HG02759 (cell line): ENCODE measurements around the gene TLN1.
A peak's percentile ranks its signal among the peaks of the same experiment; 100 is the strongest.

Source experiments
- ATAC-seq: cut with Tn5 transposase; IDR thresholded peaks from one replicate; pipeline ENCODE4 v1.9.1; 2021; ENCODE audit warnings: mild to moderate bottlenecking, moderate library complexity; ENCODE audit not compliant: unreplicated experiment

Gene TLN1

DNA sequence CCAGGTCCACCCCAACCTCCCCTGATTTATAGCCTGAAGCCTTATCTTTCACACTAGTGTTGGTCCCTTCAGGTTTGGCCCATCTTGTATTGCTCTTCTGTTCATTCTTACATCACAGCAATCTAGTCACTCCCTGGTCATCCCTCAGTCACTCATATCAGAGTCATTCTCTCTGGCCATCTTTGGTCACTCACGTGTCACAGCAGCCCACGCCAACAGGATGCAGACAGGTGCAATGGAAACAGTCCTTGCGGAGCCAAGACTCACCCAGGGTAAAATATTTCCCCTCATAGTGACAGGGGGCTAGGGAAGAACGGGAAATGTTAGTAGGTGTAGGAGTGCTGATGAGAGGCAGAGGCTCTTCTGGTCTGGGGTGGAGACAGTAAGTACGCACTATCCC is 21.5 kb upstream of the TLN1 start:
- no peak for ATAC-seq

DNA sequence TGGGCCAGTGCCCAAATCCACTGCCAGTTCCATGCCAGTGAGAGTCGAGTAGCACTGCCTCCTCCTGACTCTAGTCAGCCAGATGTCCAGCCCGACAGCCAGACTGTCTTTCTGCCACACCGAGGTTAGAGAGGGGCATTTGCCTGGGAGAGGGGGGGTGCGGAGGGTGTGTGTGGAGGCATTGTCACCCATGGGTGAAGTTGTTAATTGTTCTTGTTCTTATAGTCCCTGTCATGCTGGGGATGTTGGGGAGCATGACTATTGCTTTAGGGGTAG is 18.2 kb upstream of the TLN1 start:
- ATAC-seq: no peak

DNA sequence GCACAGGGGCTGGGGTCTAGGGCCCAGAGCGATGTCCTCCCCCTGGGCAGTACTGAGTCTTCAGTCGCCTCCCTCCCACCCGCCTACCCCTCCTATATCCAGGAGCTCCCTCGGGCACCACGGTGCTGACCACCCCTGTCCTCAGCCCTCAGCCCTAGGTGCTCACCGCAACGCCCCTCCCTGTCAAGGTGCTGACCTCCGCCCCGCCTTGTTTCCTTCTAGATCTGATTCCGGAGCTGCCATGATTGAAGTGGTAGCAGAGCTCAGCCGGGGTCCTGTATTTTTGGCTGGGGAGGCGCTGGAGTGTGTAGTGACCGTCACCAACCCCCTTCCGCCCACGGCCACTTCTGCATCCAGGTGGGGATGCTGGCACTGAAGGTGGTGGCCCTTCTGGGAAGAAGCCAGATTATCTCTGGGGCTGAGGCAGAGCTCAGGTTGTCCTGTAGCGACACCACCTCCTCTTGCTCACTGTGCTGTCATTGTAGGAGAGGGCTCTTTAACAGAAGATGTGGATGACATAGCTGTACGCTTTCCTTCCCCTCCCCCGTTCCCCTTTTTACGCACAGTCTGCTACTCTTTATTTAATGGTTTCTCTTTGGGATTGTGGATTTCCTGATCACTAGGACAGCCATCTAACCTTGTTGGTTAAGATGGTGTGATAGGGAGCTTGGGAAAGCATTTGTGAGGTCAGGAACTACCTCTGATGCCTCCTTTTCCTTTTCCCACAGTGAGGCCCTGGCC is 17.7 kb upstream of the TLN1 start:
- ATAC-seq: peak; percentile 24

DNA sequence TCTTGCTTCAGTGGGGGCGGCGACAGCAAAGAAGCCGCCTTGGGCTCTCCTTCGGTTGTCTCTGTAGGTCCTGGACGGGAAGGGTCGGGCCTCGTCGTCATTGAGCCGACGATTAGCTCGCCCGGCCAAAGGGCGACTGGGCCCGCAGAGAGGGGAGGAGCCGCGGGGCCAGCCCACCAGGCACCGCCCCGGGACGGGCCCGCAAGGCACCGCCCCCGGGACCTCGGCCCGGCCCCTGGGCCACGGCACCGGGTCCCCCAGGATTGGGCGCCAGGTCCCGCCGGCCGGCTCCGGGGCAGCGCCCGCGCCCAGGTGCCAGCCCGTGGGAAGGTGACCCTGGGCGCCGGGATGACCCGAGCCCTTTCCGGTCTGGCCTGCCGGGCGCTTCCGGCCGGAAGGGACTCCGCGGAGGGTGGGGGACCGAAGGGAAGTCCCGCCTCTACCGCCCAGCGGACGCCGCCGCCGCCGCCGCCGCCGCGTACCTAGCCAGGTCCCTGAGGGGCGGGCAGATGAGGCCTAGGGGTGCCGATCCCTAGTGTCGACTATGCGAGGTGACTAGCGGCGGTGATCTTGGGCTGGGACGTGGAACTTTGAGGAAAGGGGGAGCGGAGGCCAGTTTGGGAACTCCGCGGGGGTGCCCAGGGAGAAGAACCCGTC is 17.0 kb upstream of the TLN1 start, which contains the start of the genes GBA2 and RGP1:
TSS of gene GBA2 (minus strand) at position 371 of the 657 bp plus-strand sequence. CDS start 524 bp downstream, outside the sequence.
TSS of gene RGP1 (plus strand) at position 430 of the 657 bp plus-strand sequence. CDS start 469 bp downstream, outside the sequence.
- ATAC-seq: peak; percentile 85

DNA sequence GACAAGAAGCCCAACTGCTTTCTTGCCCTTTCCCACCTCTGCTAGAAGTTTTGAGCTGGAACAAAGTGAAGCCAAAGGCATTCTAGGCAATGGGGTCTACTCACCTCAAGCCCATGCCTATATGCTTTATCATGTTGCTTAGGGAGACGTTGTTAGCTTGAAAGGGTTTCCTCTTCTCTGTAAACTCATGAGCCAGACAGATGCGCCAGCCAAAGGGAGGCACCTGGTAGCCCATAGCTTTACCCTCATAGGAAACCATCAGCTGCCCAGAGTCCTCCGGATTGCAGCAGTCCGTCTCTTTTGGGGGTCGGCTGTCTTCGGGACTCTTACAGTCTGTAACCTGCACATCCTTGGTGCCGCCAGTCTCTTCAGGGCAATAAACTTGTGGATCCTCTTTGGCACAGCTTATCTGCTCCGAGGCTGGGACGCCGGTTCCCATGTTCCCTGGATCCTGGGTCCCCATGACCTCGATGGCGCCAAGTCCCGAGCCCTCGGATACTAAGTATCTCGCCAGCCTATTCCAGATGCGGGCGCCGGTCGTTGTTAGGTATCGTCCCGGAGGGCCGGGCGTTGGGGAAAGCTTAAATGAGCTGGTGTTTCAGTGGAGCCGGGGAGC is 16.4 kb upstream of the TLN1 start:
- no peak for ATAC-seq

DNA sequence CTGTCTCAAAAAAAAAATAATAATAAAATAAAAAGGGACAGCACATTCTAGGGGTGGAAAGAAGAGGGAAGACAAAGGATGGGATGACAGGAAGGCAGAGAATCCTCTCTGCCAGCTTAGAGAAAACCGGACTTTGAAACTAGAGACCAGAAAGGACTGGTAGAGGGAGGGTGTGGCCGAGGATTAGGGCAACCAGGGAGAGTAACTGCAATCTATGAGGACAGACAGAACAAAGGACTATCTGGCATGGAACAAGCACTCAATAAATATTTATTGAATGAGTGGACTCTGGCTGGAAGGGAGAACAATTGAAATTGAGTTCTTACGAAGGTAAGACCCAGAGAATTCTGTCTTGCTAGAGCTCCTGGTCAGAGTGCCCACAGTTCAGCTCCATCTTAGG is 14.6 kb upstream of the TLN1 start:
- no peak for ATAC-seq

DNA sequence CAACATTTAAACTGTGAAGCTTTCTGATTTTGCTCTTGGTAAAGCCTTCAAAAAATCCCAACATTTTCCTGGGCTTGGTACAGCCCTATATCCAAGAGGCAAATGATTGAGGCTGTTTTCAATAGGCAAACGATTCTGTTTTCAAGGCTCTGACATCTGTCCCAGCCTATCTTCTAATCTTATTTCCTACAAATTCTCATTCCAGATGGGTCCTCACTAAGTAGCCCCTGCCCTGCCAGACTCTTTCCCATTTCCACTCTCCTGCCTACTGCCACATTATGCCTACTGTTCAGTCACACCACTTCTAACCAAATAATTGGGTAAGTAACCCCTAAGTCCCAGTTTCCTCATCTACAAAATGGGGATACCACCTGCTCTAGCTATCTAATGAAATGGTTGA is 13.6 kb upstream of the TLN1 start:
- no peak for ATAC-seq

DNA sequence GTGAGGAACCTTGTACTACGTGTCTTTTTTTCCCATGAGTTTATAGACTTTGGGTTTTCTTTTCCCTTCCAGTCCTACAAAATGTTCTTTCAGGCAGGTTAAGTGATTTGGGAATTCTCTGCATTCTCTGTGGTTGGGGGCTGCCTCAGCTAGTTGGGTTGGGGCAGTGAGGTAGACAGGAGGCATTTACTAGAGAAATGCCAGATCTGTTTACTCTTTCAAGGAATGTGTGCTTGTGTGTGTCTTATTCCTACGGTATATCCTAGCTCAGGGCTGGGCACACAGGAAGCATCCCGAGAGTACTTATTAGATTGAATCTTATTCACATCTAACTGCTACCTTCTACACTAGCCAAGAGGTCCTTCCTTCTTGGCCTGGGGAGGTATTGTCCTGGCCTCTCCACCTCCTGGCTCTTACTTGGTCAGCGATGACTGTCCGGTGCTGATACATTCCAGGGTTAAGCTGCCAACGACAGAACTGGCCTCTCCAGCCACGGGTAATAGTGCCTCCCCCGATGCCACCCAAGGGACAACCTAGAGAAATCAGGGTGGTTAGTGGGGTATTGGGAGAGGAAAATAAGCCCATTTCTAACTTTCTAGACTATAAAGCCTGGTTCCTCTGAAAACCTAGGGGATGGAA is 12.0 kb upstream of the TLN1 start:
- no peak for ATAC-seq

DNA sequence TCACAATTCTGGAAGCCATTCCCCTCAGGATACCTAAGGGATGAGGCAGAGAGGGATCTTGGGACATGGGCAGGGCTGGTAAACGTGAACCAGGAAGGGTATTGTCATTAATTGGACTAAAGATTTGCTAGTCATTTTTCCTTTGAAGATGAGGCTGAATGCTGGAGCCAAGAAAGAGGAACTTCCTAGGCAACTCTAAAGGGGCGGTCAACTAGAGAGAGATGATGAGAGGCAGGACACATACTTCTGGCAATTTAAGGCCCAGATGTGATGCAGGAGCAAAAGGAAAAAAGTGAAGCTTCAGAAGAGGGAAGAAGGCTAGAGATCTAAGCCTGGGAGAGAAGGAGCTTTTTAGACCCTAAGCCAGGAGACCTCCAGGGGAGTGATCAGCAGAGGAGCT is 11.5 kb upstream of the TLN1 start:
- no peak for ATAC-seq

DNA sequence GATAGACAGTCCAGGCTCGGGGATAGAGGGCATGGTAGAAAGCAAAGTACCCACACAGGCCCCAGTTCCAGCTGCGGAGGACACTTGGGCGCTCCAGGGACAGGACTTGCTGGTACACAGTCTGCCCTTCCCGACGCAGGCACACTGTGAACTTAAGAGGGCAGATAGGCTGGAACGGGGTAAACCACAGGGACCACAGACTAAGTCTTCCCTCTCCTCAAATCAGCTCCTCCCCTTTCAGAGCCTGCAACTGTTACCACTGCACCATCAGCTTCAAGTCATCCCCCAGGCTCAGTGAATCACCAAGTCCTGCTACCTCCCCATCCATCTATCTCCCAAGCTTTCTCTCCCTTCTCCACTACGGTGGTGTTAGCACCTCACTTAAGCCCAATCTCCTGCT is 9.7 kb upstream of the TLN1 start:
- no peak for ATAC-seq

DNA sequence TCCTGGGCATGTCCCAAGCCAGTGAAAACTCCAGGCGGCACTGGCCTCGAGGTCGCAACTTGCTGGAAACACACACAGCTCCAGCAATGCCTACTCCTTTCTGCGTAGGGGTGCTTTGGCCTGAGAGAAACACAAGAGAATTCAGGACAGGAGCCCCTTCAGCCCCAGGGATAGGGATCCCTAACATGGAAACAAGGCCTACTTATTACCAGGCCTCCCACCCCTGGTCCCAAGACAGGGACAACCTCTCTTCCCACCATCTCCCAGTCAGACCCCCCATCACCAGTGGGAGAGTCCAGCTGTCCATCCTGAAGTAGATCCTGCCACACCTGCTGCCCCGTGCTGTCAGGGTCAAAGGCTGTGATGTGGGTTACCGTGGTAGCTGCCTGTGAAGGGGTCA is 8.2 kb upstream of the TLN1 start:
- no peak for ATAC-seq

DNA sequence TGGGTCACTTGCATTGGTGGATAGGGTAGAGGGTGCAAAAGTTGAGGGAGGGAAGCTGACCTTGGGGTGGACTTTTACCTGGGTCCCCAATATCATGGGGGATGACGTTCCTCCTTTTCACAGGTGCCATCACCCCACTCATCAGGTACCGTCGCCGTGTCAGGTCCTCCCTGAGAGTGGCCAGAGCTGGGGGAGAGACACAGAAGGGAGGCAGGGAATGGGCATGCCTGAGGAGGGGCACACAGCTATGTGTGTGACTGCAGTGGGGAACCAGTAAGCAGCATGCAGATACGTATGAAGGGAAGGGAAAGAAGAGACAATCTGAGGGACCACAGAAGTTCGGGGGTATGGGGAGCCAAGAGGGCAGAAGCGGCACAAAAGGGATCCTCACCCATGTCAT is 6.9 kb upstream of the TLN1 start:
- ATAC-seq: no peak

DNA sequence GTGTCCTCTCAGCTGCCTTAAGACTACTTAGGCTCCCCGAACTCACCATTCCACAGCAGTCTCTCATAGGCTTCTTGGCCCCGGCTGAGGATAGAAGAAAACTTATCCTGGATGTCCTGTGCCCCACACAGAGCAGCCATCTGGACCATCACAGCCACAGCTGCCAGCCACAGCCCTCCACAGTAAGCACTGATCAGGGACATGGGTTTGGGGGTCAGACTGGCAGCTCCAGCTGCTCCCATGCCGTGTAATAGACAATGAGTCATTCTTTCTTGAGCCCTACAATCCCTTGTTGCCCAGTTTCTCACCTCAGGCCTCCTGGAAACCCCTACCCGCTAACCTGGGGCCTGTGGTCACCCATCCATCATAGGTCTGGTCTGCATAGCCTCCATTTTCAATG is 6.2 kb upstream of the TLN1 start:
- ATAC-seq: no peak

DNA sequence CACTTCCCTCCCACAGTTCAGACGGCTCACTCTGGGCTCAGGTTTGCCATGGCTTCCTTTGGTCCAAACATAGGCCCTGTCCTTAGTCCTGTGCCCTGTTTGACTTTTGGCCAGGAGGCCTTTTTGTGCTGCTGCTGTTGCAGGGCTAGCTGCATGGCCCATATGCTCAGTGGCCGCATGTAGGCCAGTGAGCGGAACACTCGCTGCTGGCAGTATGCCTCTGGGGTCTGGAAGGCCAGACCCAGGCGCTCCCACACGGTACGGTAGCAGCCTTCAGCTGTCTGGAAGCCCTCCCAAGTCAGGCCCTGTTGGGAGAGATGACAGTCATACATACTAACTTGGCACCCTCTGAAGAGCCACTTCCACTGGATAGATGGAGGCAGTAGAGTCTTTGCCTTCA is 5.1 kb upstream of the TLN1 start:
- ATAC-seq: no peak

DNA sequence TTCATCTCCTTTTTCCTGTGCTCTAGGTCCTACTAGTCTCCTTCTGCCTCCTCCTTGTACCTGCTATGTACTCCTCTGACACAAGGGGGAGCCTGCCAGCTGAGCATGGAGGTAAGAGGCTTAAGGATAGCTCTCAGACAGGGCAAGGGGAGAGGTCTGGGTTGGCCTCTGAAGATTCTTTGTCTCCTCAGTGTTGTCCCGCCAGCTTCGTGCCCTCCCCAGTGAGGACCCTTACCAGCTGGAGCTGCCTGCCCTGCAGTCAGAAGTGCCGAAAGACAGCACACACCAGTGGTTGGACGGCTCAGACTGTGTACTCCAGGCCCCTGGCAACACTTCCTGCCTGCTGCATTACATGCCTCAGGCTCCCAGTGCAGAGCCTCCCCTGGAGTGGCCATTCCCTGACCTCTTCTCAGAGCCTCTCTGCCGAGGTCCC is 4.2 kb upstream of the TLN1 start:
- ATAC-seq: no peak

DNA sequence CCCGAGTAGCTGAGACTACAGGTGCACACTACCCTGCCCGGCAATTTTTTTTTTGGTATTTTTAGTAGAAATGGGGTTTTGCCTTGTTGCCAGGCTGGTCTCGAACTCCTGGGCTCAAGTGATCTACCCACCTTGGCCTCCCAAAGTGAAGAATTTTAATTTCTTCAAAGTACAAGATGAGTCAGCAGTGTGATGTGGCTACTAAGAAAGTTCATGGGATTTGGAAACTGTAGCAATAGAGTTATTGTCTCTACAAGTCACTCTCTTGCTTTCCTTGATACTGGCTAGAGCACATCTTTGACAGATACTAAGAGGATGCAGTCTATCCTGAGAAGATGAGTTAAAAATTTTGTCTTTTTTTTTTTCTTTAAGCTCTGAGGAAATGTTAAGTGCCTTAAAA is 2.1 kb upstream of the TLN1 start:
- no peak for ATAC-seq

DNA sequence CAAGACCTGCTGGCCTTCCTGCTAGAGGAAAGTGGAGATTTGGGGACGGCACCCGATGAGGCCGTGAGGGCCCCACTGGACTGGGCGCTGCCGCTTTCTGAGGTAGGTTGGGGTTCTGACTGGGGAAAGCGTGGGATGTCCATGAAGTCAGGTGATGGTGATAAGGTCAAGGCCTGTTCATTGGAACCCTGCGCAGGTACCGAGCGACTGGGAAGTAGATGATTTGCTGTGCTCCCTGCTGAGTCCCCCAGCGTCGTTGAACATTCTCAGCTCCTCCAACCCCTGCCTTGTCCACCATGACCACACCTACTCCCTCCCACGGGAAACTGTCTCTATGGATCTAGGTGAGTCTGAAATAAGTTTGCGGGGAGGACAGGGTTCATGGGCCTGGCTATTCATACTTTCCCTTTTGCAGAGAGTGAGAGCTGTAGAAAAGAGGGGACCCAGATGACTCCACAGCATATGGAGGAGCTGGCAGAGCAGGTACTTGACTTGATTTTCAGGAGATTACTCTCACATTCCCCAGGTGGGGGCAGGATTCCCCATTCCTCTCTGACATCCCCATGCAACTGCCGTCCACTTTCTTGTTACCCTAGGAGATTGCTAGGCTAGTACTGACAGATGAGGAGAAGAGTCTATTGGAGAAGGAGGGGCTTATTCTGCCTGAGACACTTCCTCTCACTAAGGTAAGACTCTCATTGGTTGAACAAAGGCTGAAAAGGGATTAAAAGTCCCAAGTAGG is 976 bp upstream of the TLN1 start:
- ATAC-seq: peak; percentile 1

DNA sequence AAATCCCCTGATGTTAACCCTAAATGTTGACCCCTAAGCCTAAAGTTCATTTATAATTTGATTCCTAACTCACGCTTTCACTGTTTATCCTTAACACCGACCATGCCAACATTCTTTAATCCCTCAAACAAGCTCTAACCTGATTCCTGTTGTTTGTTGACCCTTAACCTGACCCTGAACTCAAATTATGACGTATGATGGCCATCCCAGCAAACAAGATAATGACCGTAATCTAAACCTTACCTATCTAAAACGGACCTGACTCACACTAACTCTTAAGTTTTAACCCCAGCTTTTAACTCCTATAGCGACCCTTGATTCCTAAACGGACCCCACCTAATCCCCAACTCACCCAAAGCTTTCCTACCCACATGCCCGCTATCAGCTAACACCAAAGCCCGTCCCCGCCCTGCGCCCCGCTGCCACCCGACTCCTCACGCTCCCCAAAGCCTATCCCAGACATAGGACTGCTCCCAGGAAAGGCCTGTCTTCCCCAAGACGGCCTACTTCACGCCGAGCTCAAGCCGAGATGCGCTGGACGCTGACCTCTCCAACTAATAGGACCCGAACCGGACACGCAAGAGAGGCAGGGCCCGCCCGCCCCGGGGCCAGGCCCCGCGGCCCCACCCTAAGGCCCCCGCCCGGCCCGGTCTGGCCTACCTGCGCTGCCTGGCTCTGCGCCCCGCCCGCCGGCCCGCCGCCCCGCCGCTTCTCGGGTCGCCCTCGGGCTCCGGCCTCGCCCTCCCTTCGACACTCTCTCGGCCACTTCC is 395 bp downstream of the TLN1 start:
- ATAC-seq: no peak

DNA sequence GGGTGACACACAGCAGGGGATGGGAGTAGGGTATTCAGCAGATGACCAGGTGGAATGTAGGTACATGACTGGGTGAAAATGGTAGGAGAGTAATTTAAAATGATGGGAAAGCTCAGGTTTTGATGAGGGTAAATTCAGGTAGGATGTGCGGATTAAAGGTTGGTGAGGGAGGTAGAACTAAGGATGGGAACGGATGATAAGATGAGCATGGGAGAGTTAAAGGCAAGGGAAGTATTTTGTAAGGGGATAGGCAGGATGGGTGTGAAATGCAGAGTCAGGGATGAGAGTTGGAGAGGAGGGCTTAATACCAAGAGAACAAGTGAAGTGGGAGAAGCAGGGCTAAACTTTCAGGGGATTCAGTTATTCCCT is 1.5 kb downstream of the TLN1 start:
- ATAC-seq: no peak

DNA sequence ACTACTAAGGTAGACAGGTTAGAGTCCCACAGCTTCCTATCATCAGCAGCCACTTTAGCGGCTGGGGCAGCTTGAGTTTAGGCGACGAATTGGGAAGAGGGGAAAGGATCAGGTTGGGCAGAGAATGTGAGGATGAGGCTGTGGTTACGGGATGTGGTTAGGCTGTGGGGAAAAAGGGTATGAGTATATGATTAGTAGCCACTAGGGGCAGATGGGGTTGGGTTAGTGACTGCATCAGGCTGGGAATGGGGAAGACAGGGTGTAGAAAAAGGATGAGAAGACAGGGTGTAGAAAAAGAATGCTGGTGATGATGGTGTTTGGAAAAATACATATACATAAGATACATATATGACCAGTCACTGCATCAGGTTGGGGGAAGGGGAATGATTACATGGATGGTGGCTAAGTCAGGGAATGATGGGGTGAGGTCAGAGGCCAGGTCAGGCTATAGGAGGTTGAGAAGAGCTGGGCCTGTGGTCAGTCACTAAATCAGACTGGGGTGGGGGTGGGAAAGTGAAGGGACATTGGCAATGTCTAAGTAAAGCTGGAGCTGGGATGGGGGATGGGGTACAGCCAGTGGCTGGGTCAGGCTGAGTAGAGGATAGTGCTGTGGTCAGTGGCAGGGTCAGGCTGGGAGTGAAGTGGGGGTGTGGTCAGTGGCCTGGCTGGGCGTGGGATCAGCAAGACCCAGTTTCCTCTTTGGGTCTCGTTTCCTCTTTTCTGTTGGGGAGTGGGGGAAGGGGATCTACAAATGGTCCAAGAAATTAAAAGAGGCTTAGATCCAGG is 2.1 kb downstream of the TLN1 start:
- no peak for ATAC-seq
